Stomach (tissue), 4 donors: ENCODE results near the gene CAPN5.

ENCODE experiments used
- CTCF ChIP-seq, 7 experiments: fragments of 450-650 bp in 4 of 7; fragments of 200-600 bp in 3 of 7; sonication (generic) in 3 of 7; IDR thresholded peaks; one replicate each; pipeline ENCODE4 v1.5.1; 2016 to 2019; ENCODE audit warnings: antibody characterized with exemption in 7 of 7, control low read depth in 2 of 7, mild to moderate bottlenecking in 1 of 7
- EP300 ChIP-seq: sonication (generic); formaldehyde crosslinking; IDR thresholded peaks from one replicate; pipeline ENCODE4 v1.6.1; 2017; ENCODE audit warnings: antibody characterized with exemption
- POLR2A ChIP-seq, 4 donors: fragments of 450-650 bp; IDR thresholded peaks; one replicate each; pipeline ENCODE4 v1.6.1; 2016; ENCODE audit warnings: antibody characterized with exemption in 4 of 4, control low read depth in 2 of 4, mild to moderate bottlenecking in 1 of 4, moderate library complexity in 1 of 4
- POLR2AphosphoS5 ChIP-seq, 3 donors: sonication (generic); formaldehyde crosslinking; IDR thresholded peaks; one replicate each; pipeline ENCODE4 v1.6.1; 2016; ENCODE audit warnings: antibody characterized with exemption in 3 of 3

- TF ChIP-seq CTCF (IDR thresholded peaks at IDR 0.05), result no peak
- TF ChIP-seq POLR2AphosphoS5 (IDR thresholded peaks at IDR 0.05), result no peak
- TF ChIP-seq POLR2A (IDR thresholded peaks at IDR 0.05), result no peak
- TF ChIP-seq EP300, result no peak
Measured at GRCh38 chr11:77165066-77165465, 98.3 kb downstream of the CAPN5 start.
